Suppressor macrophage (primary cell): ENCODE results near the gene PTPN14.

Experiments used
- DNase-seq, 4 experiments: peaks; one replicate each; pipeline ENCODE4 v3.0.0-alpha.2; 2020 to 2022

Gene PTPN14

GRCh38 chr1:214568328-214568727, 16.9 kb upstream of the PTPN14 start:
- no peak for DNase-seq

- no peak for DNase-seq
Measured at GRCh38 chr1:214567481-214567980, 16.1 kb upstream of the PTPN14 start.

- no peak for DNase-seq
Measured at GRCh38 chr1:214566158-214567104, 15.0 kb upstream of the PTPN14 start.

- no peak for DNase-seq
Measured at GRCh38 chr1:214565310-214565709, 13.9 kb upstream of the PTPN14 start.

GRCh38 chr1:214563881-214564280, 12.5 kb upstream of the PTPN14 start:
- no peak for DNase-seq

GRCh38 chr1:214557952-214558735, 6.7 kb upstream of the PTPN14 start:
- DNase-seq: peak; percentile 7 to 41 (median 16)

- DNase-seq: no peak
Measured at GRCh38 chr1:214553142-214553710, 1.8 kb upstream of the PTPN14 start.

GRCh38 chr1:214552174-214552608, 789 bp upstream of the PTPN14 start:
- DNase-seq: no peak

GRCh38 chr1:214550857-214551435, 456 bp downstream of the PTPN14 start:
- DNase-seq: peak in 2 of 4 experiments; percentile 1 to 27

- no peak for DNase-seq
Measured at GRCh38 chr1:214550013-214550856, 1.2 kb downstream of the PTPN14 start.

- no peak for DNase-seq
Measured at GRCh38 chr1:214549604-214550003, 1.8 kb downstream of the PTPN14 start.

- no peak for DNase-seq
Measured at GRCh38 chr1:214548988-214549387, 2.4 kb downstream of the PTPN14 start.

GRCh38 chr1:214548271-214548670, 3.1 kb downstream of the PTPN14 start:
- no peak for DNase-seq

- no peak for DNase-seq
Measured at GRCh38 chr1:214547747-214548146, 3.7 kb downstream of the PTPN14 start.

GRCh38 chr1:214546886-214547641, 4.3 kb downstream of the PTPN14 start:
- no peak for DNase-seq

- no peak for DNase-seq
Measured at GRCh38 chr1:214546084-214546483, 5.3 kb downstream of the PTPN14 start.

- no peak for DNase-seq
Measured at GRCh38 chr1:214545293-214545692, 6.1 kb downstream of the PTPN14 start.

- no peak for DNase-seq
Measured at GRCh38 chr1:214544791-214545190, 6.6 kb downstream of the PTPN14 start.

- no peak for DNase-seq
Measured at GRCh38 chr1:214542275-214543199, 8.9 kb downstream of the PTPN14 start.

GRCh38 chr1:214541693-214542092, 9.7 kb downstream of the PTPN14 start:
- DNase-seq: no peak
